ENCODE data around the gene LDLRAD4.
"Not testable (repeated sequence)": the region's sequence is repeated elsewhere in the genome, so short reads cannot be mapped to it uniquely, and the experiment has no call there.

LDLRAD4 gene

DNA sequence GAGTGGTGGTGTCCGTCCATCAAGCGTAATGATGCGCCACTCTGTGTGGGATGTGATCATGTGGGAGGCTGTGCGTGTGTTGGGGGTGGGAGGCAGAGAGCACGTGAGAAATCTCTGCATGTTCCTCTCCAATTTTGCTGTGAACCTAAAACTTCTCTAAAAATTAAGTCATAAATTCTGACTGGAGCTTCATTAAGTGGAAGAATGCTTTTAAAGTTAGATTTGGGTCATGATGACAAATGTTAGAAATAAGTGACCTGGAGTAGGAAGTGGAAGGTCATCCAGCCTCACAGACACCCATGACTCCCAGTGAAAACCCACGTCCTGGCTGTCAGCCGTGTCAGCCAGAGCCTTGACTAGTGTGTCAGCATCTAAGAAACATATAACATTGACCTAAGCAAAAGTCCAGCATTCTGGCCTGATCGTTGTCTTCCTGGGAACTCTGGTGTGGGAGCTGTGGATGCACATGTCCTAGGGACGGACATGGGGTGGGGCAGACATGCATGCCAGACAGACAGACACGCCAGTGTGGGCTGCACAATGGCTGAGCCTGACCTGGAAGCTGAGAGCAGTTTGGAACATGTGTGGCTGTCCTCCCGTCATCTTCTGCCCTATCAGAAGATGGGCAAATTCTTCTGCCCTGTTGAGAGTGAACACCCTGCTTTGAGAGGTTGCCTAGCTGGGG lies 262.2 kb downstream of the LDLRAD4 start:
- no peak for DNase-seq

DNA sequence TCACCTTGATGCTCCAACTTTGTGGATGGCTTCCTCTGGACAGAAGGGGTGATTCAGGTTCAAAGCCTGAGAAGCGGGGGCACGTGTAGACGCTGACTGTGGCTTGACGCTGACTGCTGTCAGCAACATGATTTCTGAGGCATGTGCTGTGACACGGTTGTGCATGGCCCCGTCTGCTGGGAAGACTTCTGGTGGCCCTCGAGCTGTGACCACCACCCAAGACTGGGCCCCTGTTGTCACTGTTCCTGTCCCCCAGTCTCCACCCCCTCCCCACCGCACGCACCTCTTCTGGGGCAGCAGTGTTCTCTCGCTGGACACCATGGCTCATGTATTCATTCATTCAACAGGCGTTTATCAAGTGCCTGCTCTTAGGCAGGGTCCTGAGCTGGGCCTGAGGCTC lies 262.8 kb downstream of the LDLRAD4 start:
- DNase-seq: no peak

DNA sequence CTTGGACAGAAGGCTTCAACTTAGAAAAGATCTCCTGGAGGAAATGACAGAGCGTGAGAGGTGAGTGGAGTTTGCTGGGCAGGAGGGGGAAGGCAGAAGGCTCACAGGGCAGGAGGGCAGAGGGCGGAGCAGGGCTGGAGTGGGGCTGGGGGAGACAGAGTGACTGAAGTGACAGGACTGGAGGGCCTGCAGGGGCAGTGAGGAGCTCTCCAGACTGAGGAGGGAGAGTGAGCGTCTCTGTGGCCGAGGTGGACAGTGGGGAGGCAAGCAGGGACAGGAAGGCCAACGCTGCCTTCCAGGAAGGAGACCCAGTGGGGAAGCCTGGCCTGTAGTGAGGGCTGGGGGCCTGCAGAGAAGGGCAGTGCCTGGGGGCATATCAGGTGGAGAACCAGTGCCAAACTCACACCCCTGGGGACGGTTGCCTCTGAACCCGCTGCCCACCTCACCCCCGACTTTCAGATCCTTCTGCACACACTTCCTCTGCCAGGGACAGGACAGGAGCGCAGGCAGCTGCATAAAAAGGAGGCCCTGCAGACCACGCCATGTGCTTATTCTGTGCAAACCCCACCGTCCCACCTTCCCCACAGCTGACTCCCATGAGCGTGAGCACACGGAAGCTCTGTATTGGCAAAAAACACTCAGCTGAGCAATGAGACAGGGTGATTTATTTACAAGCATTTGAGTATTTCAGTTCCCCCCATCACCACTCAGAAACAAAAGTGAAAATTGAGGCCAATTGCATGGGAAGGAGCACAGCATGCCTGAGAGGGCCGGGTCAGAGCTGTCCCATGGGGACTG lies 263.5 kb downstream of the LDLRAD4 start:
- DNase-seq: no peak

DNA sequence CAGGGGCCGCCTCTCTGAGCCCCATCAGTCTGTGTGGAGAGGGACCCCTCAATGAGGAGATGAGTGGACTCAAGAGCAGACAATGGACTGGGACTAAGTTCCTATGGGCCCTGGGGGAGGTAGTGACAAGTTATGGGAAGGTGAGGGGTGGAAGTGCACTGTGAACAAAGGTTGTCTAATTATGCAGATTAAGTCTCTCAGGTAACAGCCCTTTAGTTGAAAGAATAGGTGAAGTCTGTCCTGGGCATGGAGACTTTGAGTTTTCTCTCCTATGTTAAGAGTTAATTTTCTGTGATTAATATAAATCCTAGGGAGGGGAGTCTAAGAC lies 264.0 kb downstream of the LDLRAD4 start:
- DNase-seq: no peak

DNA sequence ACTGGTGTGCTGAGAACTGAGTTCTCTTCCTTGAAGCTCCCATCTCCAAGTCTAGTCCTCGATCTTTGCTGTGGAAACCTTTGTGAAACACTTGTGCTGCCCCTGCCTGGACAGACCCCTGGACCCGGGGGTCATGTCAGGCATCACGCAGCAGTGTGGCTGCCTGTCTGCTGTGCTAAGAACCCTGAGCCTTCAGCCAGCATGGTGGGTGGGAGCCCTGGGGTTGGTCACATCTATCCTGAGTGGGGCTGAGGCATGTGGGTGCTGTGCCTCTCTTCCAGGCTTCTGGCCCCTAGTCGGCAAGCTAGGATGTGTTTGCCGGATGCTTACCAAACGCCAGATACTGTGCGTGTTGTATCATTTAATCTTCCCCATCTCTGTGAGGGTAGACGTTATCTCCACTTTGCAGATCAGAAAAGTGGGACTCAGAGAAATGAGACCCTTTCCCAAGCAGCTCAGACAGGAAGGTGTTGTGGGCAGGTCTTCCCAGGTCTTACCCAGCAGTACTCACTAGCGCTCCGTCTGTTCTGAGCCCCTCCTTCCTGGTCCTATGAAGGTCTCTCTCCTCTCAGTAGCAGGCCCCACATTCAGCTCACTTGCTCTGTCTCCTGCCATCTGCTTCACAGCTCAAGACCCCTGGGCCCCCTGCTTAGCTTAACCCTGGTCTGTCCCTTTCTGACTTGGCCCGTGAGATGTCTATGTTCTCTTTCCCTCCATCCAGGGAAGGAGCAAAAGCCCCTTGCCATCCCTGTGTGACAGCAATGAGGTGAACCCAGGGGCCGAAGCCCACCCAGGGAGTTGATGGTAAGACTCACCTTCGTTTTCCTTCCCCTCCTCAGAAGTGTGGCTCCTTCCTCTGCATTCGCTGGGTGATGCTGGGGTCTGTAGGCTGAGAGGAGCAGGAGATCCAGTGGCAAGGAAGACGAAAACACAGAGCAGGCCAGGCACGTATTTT lies 265.0 kb downstream of the LDLRAD4 start:
- DNase-seq: no peak

GRCh38 chr18:13485182-13485581 lies 266.6 kb downstream of the LDLRAD4 start:
- no peak for DNase-seq

DNA sequence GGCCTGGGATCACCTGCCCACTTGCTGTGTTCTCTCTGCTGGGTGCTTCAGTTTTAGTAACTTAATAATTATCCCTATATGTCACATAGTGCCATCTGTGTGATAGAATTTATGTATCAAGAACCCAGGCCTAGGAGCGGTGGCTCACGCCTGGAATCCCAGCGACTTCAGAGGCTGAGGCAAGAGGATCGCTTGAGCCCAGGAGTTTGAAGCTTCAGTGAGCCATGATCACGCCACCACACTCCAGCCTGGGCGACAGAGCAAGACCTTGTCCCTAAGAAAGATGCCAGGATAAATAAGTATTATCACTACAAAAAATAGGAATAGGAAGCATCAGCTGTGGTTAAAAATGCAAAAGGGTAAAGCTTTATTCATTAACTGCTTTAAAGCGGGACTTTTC lies 267.0 kb downstream of the LDLRAD4 start:
- DNase-seq: no peak

- no peak for DNase-seq
These were observed 267.7 kb downstream of the LDLRAD4 start for GRCh38 chr18:13486284-13486683.

DNA sequence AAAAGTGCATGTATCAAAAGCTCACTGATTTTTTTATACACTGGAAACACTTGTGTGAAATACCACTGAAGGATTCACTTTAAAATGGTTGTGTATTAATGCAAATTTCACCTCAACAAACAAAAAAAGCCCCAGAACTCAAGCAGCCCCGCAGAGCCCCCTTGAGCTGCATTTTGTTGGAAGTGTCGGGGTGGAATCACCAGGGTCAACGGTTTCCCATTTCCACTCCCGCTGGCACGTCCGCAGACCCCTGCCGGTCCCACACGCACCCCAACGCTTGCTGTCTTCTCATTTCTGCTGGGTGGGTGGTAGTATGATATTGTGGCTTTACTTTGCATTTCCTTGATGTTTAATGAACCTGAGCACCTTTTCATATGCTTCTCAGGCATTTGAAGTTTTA lies 268.1 kb downstream of the LDLRAD4 start:
- no peak for DNase-seq

DNA sequence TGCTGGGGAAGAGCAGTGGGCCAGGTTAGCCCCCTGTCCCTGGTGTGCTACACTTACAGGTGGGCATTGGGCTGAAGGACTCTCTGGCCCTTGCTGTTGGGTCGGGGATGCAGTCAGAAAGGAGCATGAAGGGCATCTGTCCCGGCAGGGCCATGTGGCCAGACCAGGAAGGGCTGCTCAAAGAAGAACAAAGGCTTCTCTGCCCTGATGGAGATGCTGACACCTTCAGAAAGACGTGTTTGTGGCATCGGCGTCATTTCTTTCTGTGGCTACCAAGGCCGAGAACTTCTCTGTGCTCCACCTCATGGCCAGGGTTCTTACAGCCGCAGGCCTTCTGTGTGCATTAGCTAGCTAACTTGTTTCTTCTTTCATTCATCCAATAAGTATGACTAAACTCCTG lies 268.7 kb downstream of the LDLRAD4 start:
- no peak for DNase-seq

DNA sequence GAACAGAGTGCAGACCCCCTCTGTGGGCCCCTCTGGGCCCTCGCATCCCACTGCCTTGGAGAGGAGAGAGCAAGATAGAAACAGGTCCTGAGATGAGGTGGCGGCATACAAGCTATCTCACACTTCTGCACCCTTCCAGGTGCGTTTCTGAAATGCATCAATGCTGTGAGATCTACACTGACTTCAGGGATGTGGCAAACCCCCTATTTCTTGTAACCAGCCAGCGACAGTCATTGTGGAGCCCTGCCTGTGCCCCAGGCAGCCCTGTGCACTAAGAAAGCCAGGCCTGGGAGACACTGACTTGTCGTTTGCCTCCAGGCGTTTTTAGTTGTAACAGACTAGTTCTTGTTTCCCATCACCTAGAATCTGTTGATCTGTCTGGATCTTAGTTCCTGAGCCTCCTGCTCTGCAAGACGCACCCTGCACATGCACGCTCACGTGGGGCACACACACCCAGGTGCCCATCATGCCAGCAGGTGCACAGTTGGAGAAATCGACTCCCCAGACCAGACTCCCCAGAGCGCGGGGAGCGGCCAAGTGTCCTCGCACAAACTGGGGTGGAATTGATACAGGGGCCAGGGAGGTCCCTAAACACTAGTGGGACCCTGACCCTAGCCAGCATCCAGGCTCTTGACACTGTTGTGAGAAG lies 269.8 kb downstream of the LDLRAD4 start:
- no peak for DNase-seq

DNA sequence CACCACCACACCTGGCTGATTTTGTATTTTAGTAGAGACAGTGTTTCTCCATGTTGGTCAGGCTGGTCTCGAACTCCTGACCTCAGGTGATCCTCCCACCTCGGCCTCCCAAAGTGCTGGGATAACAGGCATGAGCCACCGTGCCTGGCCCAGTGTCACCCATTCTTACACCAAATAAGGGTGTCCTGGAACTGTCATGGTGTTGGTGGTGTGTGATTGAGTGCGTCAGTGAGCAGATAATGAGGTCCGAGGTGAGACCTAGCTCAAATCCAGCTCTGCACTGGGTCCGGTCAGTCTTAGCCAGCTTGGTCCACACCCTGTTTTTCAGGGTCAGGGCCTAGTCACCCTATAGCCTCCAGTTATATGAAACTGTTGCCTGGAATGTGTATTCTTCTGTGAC lies 270.7 kb downstream of the LDLRAD4 start:
- not testable (repeated sequence) for DNase-seq

- DNase-seq: no peak
These were observed 272.6 kb downstream of the LDLRAD4 start for GRCh38 chr18:13491138-13491537.

DNA sequence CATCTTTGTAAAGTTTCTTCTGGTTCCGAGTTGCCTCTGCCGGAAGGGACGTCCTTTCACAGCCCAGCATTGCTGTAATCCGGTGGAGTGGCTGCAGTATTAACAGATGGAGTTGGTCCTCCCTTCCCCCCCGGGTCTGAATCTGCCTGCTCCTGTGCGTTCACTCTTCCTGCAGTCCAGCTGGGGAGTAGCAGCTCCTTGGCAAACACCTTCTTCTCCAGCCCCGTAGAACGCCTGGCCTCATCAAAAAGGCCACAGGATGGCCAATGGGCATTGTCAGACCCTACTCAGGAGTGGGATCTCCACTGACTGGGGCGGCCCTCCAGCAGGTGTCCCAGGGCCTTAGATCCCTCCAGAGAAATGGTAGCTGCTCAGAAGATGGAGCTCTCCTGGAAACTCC lies 273.8 kb downstream of the LDLRAD4 start:
- DNase-seq: no peak

GRCh38 chr18:13493079-13493478 lies 274.5 kb downstream of the LDLRAD4 start:
- no peak for DNase-seq

DNA sequence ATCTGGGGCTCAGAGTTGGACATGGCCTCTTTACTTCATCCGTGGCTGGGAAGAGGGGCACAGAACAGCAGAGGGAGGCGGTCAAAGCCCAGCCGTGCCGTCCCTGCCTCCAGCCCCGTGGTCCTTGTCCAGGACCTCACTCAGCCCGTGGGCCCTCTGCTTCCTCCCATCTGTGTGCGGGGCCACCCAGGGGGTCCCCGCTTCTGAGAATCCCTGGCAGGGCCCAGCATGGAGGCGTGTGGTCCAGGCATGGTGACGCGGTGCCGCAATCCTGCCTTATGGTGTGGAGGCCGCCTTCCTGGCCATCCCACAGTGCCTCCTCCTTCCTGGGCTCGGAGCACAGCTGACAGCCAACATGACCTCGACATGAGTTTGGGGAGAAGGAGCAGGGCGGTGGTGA lies 275.2 kb downstream of the LDLRAD4 start:
- no peak for DNase-seq

- DNase-seq: no peak
These were observed 276.4 kb downstream of the LDLRAD4 start for GRCh38 chr18:13494871-13495445.

- no peak for DNase-seq
These were observed 277.4 kb downstream of the LDLRAD4 start for GRCh38 chr18:13495961-13496360.

DNA sequence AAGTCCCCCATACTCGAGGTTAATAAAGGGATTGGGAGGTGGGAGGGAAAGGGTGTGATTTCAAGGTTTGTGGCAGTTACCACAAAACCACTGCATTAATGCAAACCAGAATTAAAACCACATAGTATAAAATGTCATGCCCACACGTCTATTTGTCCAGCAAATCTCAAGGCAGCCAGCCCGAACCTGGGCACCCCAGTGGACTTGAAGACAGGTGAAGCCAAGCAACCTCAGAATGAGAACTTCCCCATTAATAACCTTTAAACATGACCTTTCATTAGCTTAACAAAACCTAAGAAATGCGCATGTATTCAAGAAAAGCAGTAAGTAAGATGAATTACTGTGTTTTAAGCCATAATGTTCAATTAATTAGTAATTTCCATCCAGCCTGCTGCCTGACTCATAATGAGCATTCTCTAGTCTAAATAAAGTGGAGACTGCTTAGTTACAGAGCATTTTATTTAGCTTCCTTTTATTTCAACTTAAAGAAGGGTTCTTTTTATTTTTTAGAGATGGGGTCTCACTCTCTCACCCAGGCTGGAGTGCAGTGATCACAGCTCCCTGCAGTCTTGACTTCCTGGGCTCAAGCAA lies 278.2 kb downstream of the LDLRAD4 start:
- DNase-seq: no peak

GRCh38 chr18:13499803-13500202 lies 281.2 kb downstream of the LDLRAD4 start:
- DNase-seq: no peak

DNA sequence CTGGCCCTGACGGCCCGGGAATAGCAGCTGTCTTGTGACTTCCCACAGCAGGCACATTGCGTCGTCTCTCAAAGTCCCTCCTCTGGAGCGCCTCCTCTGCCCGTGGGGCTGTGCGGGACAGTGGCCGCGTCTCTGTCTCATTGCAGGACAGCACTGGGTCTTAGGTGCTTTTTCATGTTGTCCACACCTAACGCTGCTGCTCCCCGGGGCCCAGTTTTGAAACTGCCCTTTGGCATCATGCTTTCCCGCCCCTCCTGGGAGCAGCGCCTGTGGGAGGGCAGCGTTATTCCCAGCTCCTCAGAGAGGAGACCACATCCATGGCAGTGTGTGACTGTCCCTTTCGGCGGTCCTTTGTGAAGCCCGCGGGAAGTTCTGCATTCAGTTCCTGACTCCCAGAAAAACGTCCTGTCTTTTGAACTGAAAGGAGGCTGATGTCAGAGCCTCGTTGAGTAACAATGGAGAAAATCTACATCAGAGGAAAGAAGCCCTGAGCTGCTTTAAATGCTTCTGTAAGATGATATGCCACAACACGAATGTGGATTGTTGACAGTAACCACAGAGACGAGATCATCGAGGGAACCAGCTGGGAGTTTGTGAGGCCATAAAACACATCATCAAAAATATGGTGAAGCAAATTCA lies 281.8 kb downstream of the LDLRAD4 start:
- no peak for DNase-seq

Measured in stimulated activated CD4-positive, alpha-beta T cell treated with anti-CD3 and anti-CD28 coated beads, Interleukin-4, amount 100 ng/mL, for 1 hour (primary cell).